ENCODE data around the gene MGA.

- TF ChIP-seq CTCF (IDR thresholded peaks at IDR 0.05) = no peak
- TF ChIP-seq POLR2A (IDR thresholded peaks at IDR 0.05) = no peak
These were observed 893 bp downstream of the MGA start for GRCh38 chr15:41661078-41661517.
